Esophagus squamous epithelium (tissue), 4 donors: ENCODE results near the gene FAM181B.

Source experiments
- CTCF ChIP-seq, 6 experiments: fragments of 450-650 bp in 4 of 6; fragments of 200-600 bp in 2 of 6; sonication (generic) in 2 of 6; IDR thresholded peaks; one replicate each; pipeline ENCODE4 v1.5.1; 2016 to 2019; ENCODE audit warnings: antibody characterized with exemption in 6 of 6, mild to moderate bottlenecking in 4 of 6, moderate library complexity in 4 of 6
- POLR2A ChIP-seq, 4 donors: fragments of 450-650 bp; IDR thresholded peaks; one replicate each; pipeline ENCODE4 v1.6.1; 2017; ENCODE audit warnings: antibody characterized with exemption in 4 of 4, mild to moderate bottlenecking in 4 of 4, moderate library complexity in 3 of 4

GRCh38 chr11:82752801-82753200 lies 19.1 kb upstream of the FAM181B start:
- no peak for TF ChIP-seq POLR2A (IDR thresholded peaks at IDR 0.05)
- TF ChIP-seq CTCF (IDR thresholded peaks at IDR 0.05), result no peak
